Measurements from ENCODE around the gene MRPL4. TPM values are rescaled to one million over a fixed set of nuclear protein-coding genes. Genes with fewer than 3 reads are reported as not detected.
A peak's percentile ranks its signal among the peaks of the same experiment; 100 is the strongest.

MRPL4 gene
- total and polyA plus RNA-seq, 2 of the 13 experiments (the other 11 are each of a cell fraction or from before 2014, with no cell fraction given), result 40.6 to 42.5 TPM

DNA sequence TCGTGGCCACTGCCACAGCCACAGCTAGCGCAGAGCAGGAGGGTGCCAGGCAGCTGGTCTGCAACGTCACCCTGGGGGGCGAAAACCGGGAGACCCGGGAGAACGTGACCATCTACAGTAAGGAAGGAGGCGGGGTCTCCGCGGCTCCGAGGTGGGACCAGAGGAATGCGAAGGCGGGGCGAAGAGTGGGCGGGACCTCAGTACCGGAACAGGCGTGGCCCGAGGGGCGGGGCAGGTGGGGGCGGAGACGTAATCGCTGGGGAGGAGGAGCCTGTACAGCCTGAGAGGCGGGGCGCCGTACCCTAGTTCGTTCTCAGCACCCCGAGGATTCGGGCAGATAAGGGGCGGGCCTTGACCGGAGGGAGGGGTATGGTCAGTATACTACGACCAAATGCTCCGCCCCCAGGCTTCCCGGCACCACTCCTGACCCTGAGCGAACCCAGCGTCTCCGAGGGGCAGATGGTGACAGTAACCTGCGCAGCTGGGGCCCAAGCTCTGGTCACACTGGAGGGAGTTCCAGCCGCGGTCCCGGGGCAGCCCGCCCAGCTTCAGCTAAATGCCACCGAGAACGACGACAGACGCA is 40.3 kb downstream of the MRPL4 start:
- peaks cover 0 to 20% of the 10 kb centered on the region in 2 experiments; a peak in 3 of 5 replicates for H3K27me3 ChIP-seq (ENCODE audit: control insufficient read depth in 1 of 2, insufficient read depth in 2 of 2, low read length in 2 of 2)
- WGBS (ENCODE audit: low lambda C conversion rate), result 53% methylated on average over 33 of the region's 45 CpGs
- CTCF ChIA-PET (ENCODE audit: low intra/inter-chr PET ratio, low total read pairs), result no interaction called here
- no peaks in the 10 kb centered on the region for H3K9me3 ChIP-seq (ENCODE audit: low read length)
- ATAC-seq (peak; percentile 8), FAIRE-seq (no peak), DNase-seq (ENCODE audit: low spot score) (peak; percentile 27)
- BruUV-seq (replicated peaks), result no TSS peak
- H3K4me2 ChIP-seq (ENCODE audit: low read depth, low read length), result peak overlapping the region; percentile 97
- peak overlapping the region; percentile 52 to 79 (median 62) for H3K4me3 ChIP-seq (replicated peaks in 1 of 3; ENCODE audit: insufficient read depth in 1 of 3, low read depth in 2 of 3, low read length in 3 of 3)
- H3K79me2 ChIP-seq (ENCODE audit: insufficient read depth, low read length), result no peaks in the 10 kb centered on the region
- in situ Hi-C loops (cut with HindIII; ENCODE audit: extremely low pct_ligation_motif_present, low pct_unique_long_range_greater_than_20kb), result no loop called here
- peak overlapping the region; percentile 31; the same call in 1 of the 2 replicates for H3K9ac ChIP-seq (ENCODE audit: insufficient read depth, low read depth, low read length)
- no peaks in the 10 kb centered on the region for H4K20me1 ChIP-seq (ENCODE audit: insufficient read depth, low read length)
- H3K36me3 ChIP-seq (replicated peaks in 1 of 2; ENCODE audit: control insufficient read depth in 1 of 2, insufficient read depth in 2 of 2, low read length in 2 of 2), result no peaks in the 10 kb centered on the region
- H3K4me1 ChIP-seq (ENCODE audit: insufficient read depth, low read length), result peaks cover 64% of the 10 kb centered on the region
- no peak overlapping the region for H2AFZ ChIP-seq (ENCODE audit: low read length)
- intact Hi-C loops (cut with micrococcal nuclease; ENCODE audit: unreplicated experiment), result loop anchor here (2.0 kb wide), 1 partner anchor 41 kb away; the partner anchor contains the start of gene RAVER1
- H3K27ac ChIP-seq (ENCODE audit: extremely low read length, insufficient read depth, low read length), result no peak overlapping the region
- POLR2A ChIA-PET, result interaction anchor here (4.1 to 7.3 kb wide), 2 partner anchors 20 to 42 kb away, joined by 55 to 149 read pairs; partner anchors contain the start of genes ICAM1 and RAVER1
- TF ChIP-seq SP2 (CRISPR knock-in tag; IDR thresholded peaks at IDR 0.05), result no peak
- TF ChIP-seq, protein P1, sequence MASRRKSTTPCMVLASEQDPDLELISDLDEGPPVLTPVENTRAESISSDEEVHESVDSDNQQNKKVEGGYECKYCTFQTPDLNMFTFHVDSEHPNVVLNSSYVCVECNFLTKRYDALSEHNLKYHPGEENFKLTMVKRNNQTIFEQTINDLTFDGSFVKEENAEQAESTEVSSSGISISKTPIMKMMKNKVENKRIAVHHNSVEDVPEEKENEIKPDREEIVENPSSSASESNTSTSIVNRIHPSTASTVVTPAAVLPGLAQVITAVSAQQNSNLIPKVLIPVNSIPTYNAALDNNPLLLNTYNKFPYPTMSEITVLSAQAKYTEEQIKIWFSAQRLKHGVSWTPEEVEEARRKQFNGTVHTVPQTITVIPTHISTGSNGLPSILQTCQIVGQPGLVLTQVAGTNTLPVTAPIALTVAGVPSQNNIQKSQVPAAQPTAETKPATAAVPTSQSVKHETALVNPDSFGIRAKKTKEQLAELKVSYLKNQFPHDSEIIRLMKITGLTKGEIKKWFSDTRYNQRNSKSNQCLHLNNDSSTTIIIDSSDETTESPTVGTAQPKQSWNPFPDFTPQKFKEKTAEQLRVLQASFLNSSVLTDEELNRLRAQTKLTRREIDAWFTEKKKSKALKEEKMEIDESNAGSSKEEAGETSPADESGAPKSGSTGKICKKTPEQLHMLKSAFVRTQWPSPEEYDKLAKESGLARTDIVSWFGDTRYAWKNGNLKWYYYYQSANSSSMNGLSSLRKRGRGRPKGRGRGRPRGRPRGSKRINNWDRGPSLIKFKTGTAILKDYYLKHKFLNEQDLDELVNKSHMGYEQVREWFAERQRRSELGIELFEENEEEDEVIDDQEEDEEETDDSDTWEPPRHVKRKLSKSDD (CRISPR knock-in tag; IDR thresholded peaks at IDR 0.05; ENCODE audit: low read depth), result no peak
- no peak for TF ChIP-seq CREM (IDR thresholded peaks at IDR 0.05)
- no peak for TF ChIP-seq CREM (CRISPR knock-in tag; IDR thresholded peaks at IDR 0.05)
- no peak for TF ChIP-seq ZNF749 (CRISPR knock-in tag; IDR thresholded peaks at IDR 0.05; ENCODE audit: borderline replicate concordance)
- 0 out of 2 replicates have a peak, but pooled peaks have one; percentile 44 for TF ChIP-seq ZNF317 (CRISPR knock-in tag; IDR thresholded peaks at IDR 0.05)
- no peak for TF ChIP-seq KLF16 (CRISPR knock-in tag; IDR thresholded peaks at IDR 0.05)
- TF ChIP-seq, protein P2, sequence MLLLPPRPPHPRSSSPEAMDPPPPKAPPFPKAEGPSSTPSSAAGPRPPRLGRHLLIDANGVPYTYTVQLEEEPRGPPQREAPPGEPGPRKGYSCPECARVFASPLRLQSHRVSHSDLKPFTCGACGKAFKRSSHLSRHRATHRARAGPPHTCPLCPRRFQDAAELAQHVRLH (CRISPR knock-in tag; IDR thresholded peaks at IDR 0.05; ENCODE audit: borderline replicate concordance, low read depth), result no peak
- no peak for TF ChIP-seq ZNF557 (CRISPR knock-in tag; IDR thresholded peaks at IDR 0.05)
- peak; percentile 30; the same call in 1 of the 2 replicates for TF ChIP-seq GATAD1 (CRISPR knock-in tag; IDR thresholded peaks at IDR 0.05)
- TF ChIP-seq RARG (CRISPR knock-in tag; IDR thresholded peaks at IDR 0.05; ENCODE audit: low read depth), result no peak
- TF ChIP-seq ARID2 (CRISPR knock-in tag; IDR thresholded peaks at IDR 0.05; ENCODE audit: borderline replicate concordance), result no peak
- TF ChIP-seq, protein P3, sequence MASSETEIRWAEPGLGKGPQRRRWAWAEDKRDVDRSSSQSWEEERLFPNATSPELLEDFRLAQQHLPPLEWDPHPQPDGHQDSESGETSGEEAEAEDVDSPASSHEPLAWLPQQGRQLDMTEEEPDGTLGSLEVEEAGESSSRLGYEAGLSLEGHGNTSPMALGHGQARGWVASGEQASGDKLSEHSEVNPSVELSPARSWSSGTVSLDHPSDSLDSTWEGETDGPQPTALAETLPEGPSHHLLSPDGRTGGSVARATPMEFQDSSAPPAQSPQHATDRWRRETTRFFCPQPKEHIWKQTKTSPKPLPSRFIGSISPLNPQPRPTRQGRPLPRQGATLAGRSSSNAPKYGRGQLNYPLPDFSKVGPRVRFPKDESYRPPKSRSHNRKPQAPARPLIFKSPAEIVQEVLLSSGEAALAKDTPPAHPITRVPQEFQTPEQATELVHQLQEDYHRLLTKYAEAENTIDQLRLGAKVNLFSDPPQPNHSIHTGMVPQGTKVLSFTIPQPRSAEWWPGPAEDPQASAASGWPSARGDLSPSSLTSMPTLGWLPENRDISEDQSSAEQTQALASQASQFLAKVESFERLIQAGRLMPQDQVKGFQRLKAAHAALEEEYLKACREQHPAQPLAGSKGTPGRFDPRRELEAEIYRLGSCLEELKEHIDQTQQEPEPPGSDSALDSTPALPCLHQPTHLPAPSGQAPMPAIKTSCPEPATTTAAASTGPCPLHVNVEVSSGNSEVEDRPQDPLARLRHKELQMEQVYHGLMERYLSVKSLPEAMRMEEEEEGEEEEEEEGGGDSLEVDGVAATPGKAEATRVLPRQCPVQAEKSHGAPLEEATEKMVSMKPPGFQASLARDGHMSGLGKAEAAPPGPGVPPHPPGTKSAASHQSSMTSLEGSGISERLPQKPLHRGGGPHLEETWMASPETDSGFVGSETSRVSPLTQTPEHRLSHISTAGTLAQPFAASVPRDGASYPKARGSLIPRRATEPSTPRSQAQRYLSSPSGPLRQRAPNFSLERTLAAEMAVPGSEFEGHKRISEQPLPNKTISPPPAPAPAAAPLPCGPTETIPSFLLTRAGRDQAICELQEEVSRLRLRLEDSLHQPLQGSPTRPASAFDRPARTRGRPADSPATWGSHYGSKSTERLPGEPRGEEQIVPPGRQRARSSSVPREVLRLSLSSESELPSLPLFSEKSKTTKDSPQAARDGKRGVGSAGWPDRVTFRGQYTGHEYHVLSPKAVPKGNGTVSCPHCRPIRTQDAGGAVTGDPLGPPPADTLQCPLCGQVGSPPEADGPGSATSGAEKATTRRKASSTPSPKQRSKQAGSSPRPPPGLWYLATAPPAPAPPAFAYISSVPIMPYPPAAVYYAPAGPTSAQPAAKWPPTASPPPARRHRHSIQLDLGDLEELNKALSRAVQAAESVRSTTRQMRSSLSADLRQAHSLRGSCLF (CRISPR knock-in tag; IDR thresholded peaks at IDR 0.05; ENCODE audit: borderline replicate concordance), result no peak
- TF ChIP-seq, protein P4, sequence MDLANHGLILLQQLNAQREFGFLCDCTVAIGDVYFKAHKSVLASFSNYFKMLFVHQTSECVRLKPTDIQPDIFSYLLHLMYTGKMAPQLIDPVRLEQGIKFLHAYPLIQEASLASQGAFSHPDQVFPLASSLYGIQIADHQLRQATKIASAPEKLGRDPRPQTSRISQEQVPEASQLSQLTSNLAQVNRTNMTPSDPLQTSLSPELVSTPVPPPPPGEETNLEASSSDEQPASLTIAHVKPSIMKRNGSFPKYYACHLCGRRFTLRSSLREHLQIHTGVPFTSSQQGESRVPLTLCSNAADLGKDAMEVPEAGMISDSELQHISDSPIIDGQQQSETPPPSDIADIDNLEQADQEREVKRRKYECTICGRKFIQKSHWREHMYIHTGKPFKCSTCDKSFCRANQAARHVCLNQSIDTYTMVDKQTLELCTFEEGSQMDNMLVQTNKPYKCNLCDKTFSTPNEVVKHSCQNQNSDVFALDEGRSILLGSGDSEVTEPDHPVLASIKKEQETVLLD (CRISPR knock-in tag; IDR thresholded peaks at IDR 0.05; ENCODE audit: low read depth), result 0 out of 2 replicates have a peak, but pooled peaks have one; percentile 32

Data from HepG2 (cell line).